GM21381 (cell line): Measurements from ENCODE around the gene ZNF660.
"Not testable (repeated sequence)": the region's sequence is repeated elsewhere in the genome, so short reads cannot be mapped to it uniquely, and the experiment has no call there.

Experiments
- ATAC-seq: cut with Tn5 transposase; IDR thresholded peaks from one replicate; pipeline ENCODE4 v1.9.1; 2021; ENCODE audit warnings: mild to moderate bottlenecking, moderate library complexity; ENCODE audit not compliant: unreplicated experiment

The ZNF660 gene

GRCh38 chr3:44584646-44585501 lies at the start of gene ZNF660:
Gene ZNF660 (plus strand): TSS chr3:44584964. CDS start chr3:44594194, 9,230 bp downstream.
- peak; percentile 54 for ATAC-seq

GRCh38 chr3:44535364-44535763 lies 49.4 kb upstream of the ZNF660 start:
- no peak for ATAC-seq

GRCh38 chr3:44544811-44545210 lies 40.0 kb upstream of the ZNF660 start:
- not testable (repeated sequence) for ATAC-seq

GRCh38 chr3:44554626-44555592 lies 29.9 kb upstream of the ZNF660 start, which contains the start of gene ZKSCAN7:
Gene ZKSCAN7 (plus strand): TSS chr3:44555193. CDS start chr3:44557048, 1,855 bp downstream.
- peak; percentile 75 for ATAC-seq

- ATAC-seq: no peak
Measured at GRCh38 chr3:44555723-44556122, 29.0 kb upstream of the ZNF660 start.

GRCh38 chr3:44557074-44557473 lies 27.7 kb upstream of the ZNF660 start:
- no peak for ATAC-seq

GRCh38 chr3:44561076-44561475 lies 23.7 kb upstream of the ZNF660 start:
- no peak for ATAC-seq

- ATAC-seq: no peak
Measured at GRCh38 chr3:44562147-44562546, 22.6 kb upstream of the ZNF660 start.

GRCh38 chr3:44568561-44568960 lies 16.2 kb upstream of the ZNF660 start:
- no peak for ATAC-seq

GRCh38 chr3:44571024-44571423 lies 13.7 kb upstream of the ZNF660 start:
- ATAC-seq: no peak

- ATAC-seq: no peak
Measured at GRCh38 chr3:44576613-44577012, 8.2 kb upstream of the ZNF660 start.

GRCh38 chr3:44577354-44577952 lies 7.3 kb upstream of the ZNF660 start:
- ATAC-seq: not testable (repeated sequence)

- not testable (repeated sequence) for ATAC-seq
Measured at GRCh38 chr3:44578316-44578715, 6.4 kb upstream of the ZNF660 start.

GRCh38 chr3:44578924-44579515 lies 5.7 kb upstream of the ZNF660 start:
- ATAC-seq: not testable (repeated sequence)

GRCh38 chr3:44579749-44580148 lies 5.0 kb upstream of the ZNF660 start:
- not testable (repeated sequence) for ATAC-seq

GRCh38 chr3:44580971-44581370 lies 3.8 kb upstream of the ZNF660 start:
- ATAC-seq: not testable (repeated sequence)

- ATAC-seq: no peak
Measured at GRCh38 chr3:44596621-44597020, 11.9 kb downstream of the ZNF660 start.

- no peak for ATAC-seq
Measured at GRCh38 chr3:44601749-44602148, 17.0 kb downstream of the ZNF660 start.

- no peak for ATAC-seq
Measured at GRCh38 chr3:44612678-44613077, 27.9 kb downstream of the ZNF660 start.

- peak; percentile 92 for ATAC-seq
Measured at GRCh38 chr3:44624749-44625480, 40.2 kb downstream of the ZNF660 start, which contains the start of gene ZNF197. Gene ZNF197 (plus strand): TSS chr3:44625036. CDS start chr3:44629155, 4,119 bp downstream.
